Measurements from ENCODE around the gene MAP3K3. TPM values are rescaled to one million over a fixed set of nuclear protein-coding genes. Genes with fewer than 3 reads are reported as not detected.

The MAP3K3 gene
- total and polyA plus RNA-seq, 9 of the 15 experiments (the other 6 are each of a cell fraction or from before 2014, with no cell fraction given) = 0.69 to 16.5 (median 12.1) TPM

- TF ChIP-seq TAF1 (IDR thresholded peaks at IDR 0.05; ENCODE audit: control insufficient read depth, extremely low read depth, insufficient read depth, low read length, severe bottlenecking) (peak; percentile 77), BDP1 (IDR thresholded peaks at IDR 0.05; ENCODE audit: insufficient read depth, insufficient read length) (no peak), PRPF4 (IDR thresholded peaks at IDR 0.05; ENCODE audit: insufficient read depth, low read depth, low read length, poor library complexity, severe bottlenecking) (no peak), ZNF551 (CRISPR knock-in tag; IDR thresholded peaks at IDR 0.05) (no peak), CC2D1A (IDR thresholded peaks at IDR 0.05) (peak; percentile 40; the same call in 1 of the 2 replicates), E2F3 (CRISPR knock-in tag; IDR thresholded peaks at IDR 0.05) (peak; percentile 93), ZHX1 (conservative IDR thresholded peaks at IDR 0.05; ENCODE audit: low read length) (0 out of 2 replicates have a peak, but pooled peaks have one; percentile 41), MAFK (IDR thresholded peaks at IDR 0.05; ENCODE audit: low read length) (no peak), SAFB (IDR thresholded peaks at IDR 0.05; ENCODE audit: borderline replicate concordance, low read depth, low read length) (no peak), ZNF830 (CRISPR knock-in tag; IDR thresholded peaks at IDR 0.05) (0 out of 2 replicates have a peak, but pooled peaks have one; percentile 67), SAP30 (IDR thresholded peaks at IDR 0.05; ENCODE audit: borderline replicate concordance, insufficient read depth, low read depth, low read length, poor library complexity, severe bottlenecking) (no peak), TBL1XR1 (IDR thresholded peaks at IDR 0.05; ENCODE audit: low read length in 2 of 2) (peak in 1 of 2 experiments; percentile 28; a peak in 1 of 4 replicates), REST (IDR thresholded peaks at IDR 0.05; ENCODE audit: borderline replicate concordance) (0 out of 2 replicates have a peak, but pooled peaks have one; percentile 14), REST (CRISPR knock-in tag; IDR thresholded peaks at IDR 0.05; ENCODE audit: low read depth) (no peak), NCOA2 (IDR thresholded peaks at IDR 0.05; ENCODE audit: partially characterized antibody in 2 of 2) (peak in 1 of 2 experiments; percentile 89)
These were observed 119.4 kb downstream of the MAP3K3 start, which contains the start of gene STRADA (continued) for GRCh38 chr17:63741408-63742173.
